GM19099 (cell line): ENCODE data around the gene SRRT.

ENCODE experiments used
- POLR2A ChIP-seq: IDR thresholded peaks from 3 replicates; pipeline ENCODE4 v1.6.1; 2011; ENCODE audit warnings: low read depth; ENCODE audit not compliant: insufficient read length; ENCODE audit errors: extremely low read depth

Gene SRRT, protein sequence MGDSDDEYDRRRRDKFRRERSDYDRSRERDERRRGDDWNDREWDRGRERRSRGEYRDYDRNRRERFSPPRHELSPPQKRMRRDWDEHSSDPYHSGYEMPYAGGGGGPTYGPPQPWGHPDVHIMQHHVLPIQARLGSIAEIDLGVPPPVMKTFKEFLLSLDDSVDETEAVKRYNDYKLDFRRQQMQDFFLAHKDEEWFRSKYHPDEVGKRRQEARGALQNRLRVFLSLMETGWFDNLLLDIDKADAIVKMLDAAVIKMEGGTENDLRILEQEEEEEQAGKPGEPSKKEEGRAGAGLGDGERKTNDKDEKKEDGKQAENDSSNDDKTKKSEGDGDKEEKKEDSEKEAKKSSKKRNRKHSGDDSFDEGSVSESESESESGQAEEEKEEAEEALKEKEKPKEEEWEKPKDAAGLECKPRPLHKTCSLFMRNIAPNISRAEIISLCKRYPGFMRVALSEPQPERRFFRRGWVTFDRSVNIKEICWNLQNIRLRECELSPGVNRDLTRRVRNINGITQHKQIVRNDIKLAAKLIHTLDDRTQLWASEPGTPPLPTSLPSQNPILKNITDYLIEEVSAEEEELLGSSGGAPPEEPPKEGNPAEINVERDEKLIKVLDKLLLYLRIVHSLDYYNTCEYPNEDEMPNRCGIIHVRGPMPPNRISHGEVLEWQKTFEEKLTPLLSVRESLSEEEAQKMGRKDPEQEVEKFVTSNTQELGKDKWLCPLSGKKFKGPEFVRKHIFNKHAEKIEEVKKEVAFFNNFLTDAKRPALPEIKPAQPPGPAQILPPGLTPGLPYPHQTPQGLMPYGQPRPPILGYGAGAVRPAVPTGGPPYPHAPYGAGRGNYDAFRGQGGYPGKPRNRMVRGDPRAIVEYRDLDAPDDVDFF

DNA sequence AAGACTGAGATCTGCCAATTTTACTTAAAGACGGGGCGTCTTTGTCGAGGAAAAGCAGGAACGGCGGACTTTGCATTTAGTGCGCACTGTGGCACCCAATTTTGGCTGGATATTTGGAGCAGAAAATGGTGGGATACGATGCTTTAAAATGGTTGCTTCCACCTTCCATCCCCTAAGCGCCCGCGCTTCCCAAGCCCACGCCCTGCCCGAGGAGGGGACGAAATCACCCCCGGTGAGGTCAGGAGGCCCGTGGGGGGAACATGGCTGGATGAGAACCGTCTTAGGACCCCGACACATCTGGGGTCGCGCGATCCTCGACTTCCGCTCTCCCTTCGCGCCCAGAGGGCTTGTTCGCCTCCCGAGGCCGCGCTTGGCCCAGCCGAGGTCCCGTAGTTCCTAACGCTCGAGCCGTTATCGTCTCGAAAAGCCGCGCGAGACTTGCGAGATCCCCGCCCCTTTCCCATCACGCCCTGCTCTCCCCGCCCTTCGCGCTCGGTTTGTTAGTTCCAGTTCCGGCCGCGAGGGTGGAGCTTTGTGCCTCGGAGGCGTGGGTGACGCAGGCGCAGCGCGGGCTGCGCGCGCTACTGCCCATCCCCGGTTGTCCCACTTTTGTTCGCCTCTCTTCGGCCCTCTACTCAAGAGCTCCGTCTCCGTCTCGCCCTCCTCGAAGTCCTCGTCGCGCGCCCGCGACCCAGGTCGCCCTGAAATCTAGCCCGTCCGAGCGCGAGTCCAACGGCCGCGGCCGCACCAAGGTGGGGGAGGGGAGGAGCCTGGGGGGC lies at the start of gene SRRT:
Gene SRRT (plus strand): TSS at position 527 of the 779 bp plus-strand sequence. CDS start 488 bp downstream, outside the sequence.
- TF ChIP-seq POLR2A, result peak; percentile 96

DNA sequence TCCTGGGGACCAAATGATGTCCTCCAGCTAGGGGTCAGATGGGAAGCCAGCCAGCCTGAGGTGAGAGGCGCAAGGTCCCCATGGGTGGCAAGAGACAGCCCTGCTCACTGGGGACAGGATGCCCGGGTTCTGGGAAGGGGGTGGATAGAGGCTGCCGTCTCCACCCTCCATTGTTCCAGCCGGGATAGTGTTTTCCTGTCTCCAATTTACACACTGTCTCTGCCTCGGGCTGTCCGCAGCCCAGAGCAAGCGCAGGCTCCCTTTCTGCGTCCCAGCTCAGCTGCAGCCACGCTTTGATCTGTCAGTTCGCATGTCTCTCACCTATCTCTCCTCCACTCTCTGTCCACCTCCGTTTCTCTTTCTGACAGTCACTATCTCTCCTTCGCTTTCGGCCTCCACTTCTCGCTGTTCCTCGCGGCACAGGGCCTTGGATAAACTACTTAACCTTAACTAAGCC lies 49.7 kb upstream of the SRRT start:
- TF ChIP-seq POLR2A, result no peak

DNA sequence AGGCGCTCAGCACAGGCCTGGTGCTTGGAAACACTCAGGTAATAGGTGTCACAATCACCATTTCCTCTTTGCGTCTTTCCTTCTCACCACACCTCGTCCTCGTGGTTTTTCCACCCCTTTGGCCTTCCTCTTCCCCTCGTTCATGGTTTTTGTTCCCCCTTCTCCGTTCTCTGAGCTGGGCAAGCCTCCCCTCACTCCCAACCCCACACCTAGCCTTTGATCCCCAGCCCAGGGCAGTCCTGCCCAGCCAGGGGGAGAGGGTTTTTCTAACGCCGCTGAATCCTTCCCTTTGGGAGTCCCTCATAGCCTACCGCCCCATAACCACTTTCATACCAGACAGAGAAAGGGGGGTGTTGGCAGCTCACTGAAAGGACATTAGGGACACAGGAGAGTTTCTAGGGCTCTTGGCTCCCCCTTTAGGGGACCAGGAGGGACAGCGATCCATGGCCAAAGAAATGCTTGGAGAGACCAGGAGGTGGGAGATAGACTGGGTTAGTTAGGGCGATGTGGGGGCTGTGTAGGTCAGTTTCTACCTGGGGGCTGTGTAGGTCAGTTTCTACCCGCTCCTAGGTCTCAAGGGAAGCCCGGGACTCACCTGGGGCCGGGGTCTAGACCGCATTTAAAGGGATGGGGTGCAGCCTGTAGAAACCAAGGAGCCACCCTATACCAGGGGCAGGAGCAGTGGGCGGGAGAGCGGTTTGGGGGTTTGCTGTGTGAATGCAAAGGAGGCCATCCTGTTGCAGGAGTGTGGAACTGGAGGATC lies 49.0 kb upstream of the SRRT start:
- no peak for TF ChIP-seq POLR2A

DNA sequence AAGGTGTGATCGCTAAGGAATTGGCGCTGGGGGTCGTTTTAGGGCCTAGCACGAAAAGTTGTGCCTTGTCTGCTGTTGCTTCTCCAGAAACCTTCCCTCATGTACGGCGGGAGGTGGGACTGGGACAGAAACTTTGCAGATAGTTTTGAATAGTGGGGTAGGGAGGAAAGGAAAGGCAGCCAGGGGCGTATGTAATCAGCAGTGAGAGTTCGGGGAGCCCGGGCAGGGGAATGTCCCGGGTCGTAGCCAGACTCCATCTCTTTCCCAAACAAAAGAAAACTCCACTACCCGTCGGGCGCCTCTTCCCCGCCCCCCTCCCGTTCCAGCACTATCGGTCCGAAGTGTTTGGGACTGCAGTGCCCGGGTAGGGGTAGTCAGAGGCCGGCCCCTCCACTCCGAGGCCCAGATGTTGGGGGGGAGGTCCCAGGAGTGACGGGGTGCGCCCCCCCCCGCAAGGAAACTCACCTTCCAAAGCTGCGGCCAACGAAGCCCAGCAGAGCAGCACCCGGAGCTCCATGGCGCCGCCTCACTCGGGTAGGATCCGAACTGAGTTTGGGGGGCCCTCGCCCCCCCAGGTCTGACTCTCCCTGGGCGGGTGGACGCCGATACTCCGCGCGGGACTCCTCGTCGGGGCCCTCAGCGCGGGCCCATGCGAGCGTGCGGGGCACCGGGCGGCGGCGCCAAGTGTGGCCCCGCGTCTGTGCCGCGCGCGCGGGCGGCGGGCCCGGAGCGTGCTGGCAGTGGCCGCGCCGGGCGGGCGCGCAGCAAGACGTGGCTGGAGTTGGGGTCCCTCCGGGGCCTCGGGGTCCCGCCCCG lies 48.2 kb upstream of the SRRT start:
- no peak for TF ChIP-seq POLR2A

DNA sequence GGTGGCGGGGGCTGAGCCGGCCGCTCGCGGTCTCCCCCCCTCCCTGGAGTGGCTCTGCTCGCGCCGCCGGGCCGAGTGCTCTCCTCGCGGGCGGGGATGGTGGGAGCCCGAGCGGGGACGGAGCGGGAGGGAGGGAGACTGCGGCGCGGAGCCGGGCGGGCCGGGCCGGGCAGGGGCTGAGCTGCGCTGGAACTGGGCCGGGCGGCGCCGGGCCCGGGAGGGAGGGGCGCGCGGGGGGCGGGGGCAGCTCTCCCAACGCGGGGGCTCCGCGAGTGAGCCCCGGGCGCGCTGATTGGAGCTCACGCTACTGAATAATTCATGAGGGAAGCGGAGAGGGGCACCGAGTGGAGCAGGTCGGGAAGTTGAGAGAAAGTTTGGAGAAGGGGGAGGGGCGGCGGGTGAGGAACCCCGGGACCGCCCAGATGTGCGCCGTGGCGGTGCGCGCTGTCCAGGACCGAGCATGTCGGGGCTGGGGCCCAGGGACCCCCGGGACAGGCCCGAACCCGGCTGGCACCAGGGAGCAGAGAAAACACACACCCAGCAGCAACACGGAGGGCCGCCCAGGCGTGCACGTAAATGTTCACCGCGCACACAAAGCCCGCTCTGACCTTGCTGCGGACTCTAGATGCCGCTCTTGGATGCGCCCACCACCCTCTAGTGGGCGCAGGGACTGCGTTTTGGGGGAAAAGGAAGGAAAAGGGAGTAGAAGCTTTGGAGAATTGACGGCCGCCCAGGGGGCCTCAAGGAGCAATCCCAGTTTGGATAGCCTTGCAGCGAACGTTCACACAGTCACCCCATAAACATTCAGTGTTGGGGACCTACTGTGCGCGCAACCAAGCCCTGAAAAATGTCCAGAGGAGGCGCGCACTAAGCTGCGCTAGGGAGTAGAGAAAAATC lies 47.3 kb upstream of the SRRT start, which contains the start of gene EPHB4:
Gene EPHB4 (minus strand): TSS at position 194 of the 897 bp plus-strand sequence. CDS start 493 bp downstream, outside the sequence.
- no peak for TF ChIP-seq POLR2A

DNA sequence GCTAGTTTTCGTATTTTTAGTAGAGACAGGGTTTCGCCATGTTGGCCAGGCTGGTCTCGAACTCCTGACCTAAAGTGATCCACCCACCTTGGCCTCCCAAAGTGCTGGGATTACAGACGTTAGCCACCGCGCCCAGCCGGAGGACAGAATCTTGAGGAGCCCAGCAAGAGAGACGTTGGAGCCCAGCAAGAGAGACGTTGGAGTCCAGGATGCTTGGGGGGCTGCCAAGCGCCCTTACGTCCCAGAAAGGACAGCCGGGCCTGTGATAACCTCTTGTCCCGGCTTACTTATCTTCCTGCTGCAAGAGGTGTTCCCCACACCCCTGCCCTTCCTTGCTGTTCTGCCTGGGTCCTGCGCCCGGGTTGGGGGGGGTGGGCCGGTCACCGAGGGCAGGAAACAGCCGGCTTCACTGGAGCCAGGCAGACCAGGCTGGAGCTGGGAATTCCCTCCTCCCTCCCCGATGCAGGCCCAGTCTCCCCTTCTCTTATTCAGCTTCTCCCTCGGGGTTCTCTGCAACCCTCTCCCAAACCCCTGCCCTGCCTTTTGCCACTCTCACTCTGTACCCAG lies 45.7 kb upstream of the SRRT start:
- TF ChIP-seq POLR2A, result no peak

DNA sequence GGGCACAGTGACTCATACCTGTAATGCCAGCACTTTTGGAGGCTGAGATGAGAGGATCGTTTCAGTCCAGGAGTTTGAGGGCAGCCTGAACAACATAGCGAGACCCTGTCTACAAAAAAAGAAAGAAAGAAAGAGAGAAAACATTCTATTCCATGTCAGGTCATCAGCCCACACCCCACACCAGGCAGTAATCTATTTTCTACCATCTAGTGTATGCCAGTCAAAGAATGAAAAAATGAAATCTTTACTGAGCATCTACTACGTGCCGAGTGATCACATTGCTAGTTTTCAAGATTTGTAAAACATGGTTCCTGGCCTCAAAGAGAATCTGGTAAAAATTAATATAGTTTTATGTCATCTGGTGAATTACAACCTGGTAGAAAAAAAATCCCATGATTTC lies 44.5 kb upstream of the SRRT start:
- no peak for TF ChIP-seq POLR2A

DNA sequence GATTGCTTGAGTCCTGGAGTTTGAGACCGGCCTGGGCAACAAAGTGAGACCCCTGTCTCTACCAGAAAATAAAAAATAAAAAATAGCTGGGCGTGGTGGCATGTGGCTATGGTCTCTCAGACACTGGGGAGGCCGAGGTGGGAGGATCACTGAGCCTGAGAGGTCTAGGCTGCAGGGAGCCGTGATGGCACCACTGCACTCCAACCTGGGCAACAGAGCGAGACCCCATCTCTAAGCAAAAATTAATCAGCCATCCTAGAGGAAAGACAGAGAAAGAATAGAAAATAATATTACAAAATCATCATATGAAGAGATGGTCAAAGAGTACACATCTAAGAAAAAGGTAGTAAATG lies 42.6 kb upstream of the SRRT start:
- TF ChIP-seq POLR2A, result no peak

DNA sequence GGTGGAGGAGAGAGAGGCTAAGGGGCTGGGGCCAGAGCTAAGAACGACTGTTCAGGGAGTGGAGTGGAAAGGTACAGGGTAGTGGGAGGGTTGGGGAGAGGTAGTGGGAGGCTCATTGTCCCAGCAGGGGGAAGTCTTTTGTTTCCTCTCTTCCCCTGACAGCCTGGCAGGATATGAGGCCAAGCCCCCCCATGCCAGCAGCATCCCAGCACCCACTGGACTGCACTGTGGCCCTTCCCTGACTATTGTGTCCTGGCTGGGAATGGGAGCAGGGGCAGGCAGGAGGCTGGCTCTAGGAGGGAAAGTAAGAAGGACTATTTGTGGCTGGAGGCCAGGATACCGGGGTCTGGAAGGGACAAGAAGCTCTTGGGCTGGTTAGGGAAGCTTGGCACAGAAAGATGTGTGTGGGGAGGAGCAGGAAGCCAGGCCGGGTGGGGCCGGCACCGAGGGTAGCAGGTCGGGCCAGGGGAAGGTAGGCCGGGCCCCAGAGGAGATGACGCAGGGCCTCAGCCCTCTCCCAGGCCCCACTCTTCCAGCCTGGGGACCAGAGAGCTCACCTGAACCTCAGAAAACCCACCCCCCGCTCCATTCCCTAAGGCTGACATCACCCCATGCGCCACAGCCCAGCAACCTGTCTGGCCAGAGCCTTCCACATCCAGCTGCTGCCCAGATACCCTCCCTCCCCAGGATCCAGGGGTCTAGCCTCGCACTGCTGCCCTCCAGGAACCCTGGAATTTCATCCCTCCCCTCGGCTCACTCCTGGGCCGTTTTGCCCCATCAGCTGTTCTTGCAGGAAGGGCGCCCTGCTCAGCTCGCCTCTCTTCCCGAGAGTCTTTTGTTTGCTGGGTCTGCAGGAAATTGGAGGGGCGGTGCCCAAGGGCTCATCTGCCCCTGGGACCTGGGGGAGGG lies 38.7 kb upstream of the SRRT start:
- no peak for TF ChIP-seq POLR2A

DNA sequence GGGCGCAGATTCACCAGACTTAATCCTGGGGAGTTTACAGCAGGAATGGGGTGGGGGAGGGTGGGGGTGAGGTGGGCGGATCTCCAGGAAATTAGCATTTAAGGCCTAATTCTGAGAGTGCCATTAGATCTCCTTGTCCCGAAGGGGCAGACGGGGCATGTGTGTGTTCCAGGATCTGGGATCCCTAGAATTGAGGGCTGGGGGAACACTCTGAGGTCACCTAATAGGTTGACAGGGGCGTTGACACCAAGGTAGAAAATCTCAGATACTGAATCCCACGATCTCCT lies 38.1 kb upstream of the SRRT start:
- TF ChIP-seq POLR2A, result no peak

DNA sequence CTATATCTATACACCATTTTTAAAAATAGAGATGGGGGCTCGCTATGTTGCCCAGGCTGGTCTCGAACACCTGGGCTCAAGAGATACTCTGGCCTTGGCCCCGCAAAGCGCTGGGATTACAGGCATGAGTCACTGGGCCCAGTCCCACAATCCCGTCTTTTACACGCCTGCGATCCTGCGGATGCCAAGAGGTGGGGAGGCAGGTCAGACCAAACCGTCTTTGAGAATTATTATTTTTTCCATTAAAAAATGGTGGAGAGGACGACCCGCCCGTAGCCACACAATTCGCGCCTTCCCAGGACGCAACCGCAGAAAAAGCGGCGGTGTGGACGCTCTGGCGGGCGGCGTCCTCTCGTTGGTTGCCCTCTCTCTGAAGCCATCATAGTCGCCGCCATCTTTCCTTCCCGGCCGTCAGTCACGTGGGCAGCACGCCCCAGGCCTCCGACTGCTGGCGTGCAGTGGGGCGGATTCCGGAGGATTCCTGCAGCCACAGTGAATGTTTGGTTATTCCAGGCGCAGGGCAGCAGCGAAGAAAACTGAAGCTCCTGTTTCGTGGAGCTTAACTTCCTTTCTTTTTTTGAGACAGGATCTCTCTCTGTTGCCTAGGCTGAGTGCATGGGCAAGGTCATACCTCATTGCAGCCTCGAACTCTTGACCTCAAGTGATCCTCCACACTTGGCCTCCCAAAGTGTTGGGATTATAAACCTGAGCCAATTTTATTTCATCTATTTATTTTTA lies 37.6 kb upstream of the SRRT start:
- peak; percentile 68 for TF ChIP-seq POLR2A
